NOMO-1 treated with DMSO at 0.1 percent for 48 hours (cell line): ENCODE results near the gene SLC6A18.
"Not testable (repeated sequence)": the region's sequence is repeated elsewhere in the genome, so short reads cannot be mapped to it uniquely, and the experiment has no call there.

Source experiments
- DNase-seq: peaks from one replicate; lab custom pipeline; 2025; ENCODE audit not compliant: unreplicated experiment; lab: John Stamatoyannopoulos, UW

Gene SLC6A18

DNA sequence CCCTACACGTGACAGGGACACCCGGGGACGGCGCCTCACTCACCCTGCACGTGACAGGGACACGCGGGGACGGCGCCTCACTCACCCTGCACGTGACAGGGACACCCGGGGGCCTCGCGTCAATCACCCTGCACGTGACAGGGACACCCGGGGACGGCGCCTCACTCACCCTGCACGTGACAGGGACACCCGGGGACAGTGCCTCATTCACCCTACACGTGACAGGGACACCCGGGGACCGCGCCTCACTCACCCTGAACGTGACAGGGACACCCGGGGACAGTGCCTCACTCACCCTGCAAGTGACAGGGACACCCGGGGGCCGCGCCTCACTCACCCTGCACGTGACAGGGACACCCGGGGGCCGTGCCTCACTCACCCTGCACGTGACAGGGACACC lies 64.4 kb downstream of the SLC6A18 start:
- not testable (repeated sequence) for DNase-seq

- DNase-seq = not testable (repeated sequence)
Observed at GRCh38 chr5:1290956-1291355, 65.8 kb downstream of the SLC6A18 start.

GRCh38 chr5:1291611-1292080 lies 66.5 kb downstream of the SLC6A18 start:
- no peak for DNase-seq

GRCh38 chr5:1292139-1292538 lies 67.0 kb downstream of the SLC6A18 start:
- no peak for DNase-seq

DNA sequence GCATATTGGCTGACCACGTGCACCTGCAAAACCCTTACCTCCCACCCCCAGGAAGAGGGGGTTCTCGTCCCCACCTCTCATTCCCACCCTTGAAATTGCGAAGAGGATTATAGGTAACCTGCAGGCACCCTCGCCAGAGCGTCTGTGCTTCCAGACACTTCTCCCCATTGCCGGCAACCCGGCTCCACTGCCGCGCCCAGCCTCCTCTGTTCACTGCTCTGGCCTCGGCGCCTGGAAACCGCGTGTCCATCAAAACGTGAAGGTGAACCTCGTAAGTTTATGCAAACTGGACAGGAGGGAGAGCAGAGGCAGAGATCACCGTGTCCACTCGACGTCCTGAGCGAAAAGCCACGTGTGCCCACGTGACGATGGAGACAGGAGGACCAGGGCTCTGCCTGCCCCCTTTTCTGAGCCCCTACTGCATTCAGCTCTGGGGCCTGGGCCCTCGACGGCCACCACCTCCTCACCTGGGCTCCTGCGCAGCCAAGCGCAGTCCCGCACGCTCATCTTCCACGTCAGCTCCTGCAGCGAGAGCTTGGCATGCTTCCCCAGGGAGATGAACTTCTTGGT lies 67.8 kb downstream of the SLC6A18 start:
- DNase-seq = no peak

GRCh38 chr5:1293416-1294205 lies 68.4 kb downstream of the SLC6A18 start:
- DNase-seq = no peak

DNA sequence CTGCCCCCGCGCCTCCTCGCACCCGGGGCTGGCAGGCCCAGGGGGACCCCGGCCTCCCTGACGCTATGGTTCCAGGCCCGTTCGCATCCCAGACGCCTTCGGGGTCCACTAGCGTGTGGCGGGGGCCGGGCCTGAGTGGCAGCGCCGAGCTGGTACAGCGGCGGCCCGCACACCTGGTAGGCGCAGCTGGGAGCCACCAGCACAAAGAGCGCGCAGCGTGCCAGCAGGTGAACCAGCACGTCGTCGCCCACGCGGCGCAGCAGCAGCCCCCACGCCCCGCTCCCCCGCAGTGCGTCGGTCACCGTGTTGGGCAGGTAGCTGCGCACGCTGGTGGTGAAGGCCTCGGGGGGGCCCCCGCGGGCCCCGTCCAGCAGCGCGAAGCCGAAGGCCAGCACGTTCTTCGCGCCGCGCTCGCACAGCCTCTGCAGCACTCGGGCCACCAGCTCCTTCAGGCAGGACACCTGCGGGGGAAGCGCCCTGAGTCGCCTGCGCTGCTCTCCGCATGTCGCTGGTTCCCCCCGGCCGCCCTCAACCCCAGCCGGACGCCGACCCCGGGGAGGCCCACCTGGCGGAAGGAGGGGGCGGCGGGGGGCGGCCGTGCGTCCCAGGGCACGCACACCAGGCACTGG lies 69.1 kb downstream of the SLC6A18 start:
- DNase-seq = no peak

DNA sequence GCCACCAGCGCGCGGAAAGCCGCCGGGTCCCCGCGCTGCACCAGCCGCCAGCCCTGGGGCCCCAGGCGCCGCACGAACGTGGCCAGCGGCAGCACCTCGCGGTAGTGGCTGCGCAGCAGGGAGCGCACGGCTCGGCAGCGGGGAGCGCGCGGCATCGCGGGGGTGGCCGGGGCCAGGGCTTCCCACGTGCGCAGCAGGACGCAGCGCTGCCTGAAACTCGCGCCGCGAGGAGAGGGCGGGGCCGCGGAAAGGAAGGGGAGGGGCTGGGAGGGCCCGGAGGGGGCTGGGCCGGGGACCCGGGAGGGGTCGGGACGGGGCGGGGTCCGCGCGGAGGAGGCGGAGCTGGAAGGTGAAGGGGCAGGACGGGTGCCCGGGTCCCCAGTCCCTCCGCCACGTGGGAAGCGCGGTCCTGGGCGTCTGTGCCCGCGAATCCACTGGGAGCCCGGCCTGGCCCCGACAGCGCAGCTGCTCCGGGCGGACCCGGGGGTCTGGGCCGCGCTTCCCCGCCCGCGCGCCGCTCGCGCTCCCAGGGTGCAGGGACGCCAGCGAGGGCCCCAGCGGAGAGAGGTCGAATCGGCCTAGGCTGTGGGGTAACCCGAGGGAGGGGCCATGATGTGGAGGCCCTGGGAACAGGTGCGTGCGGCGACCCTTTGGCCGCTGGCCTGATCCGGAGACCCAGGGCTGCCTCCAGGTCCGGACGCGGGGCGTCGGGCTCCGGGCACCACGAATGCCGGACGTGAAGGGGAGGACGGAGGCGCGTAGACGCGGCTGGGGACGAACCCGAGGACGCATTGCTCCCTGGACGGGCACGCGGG lies 69.9 kb downstream of the SLC6A18 start, which contains the start of gene TERT:
TERT (minus strand) TSS at position 234 of the 815 bp plus-strand sequence; CDS start at position 155, 79 bp downstream.
- DNase-seq = no peak

GRCh38 chr5:1295650-1296037 lies 70.5 kb downstream of the SLC6A18 start:
- DNase-seq = no peak
